GM23338 (cell line): Measurements from ENCODE around the gene TACR3. TPM values are rescaled to one million over a fixed set of nuclear protein-coding genes. Genes with fewer than 3 reads are reported as not detected.
"Not testable (repeated sequence)": the region's sequence is repeated elsewhere in the genome, so short reads cannot be mapped to it uniquely, and the experiment has no call there.

ENCODE experiments used
- ATAC-seq: fragments of 200-7000 bp; cut with Tn5 transposase; 3 replicates; pipeline ENCODE4 v1.9.1; 2020
- DNase-seq: peaks from one replicate; pipeline ENCODE4 v3.0.0-alpha.2; 2015; ENCODE audit warnings: low spot score
- H2AFZ ChIP-seq: fragments of 200-600 bp; sonication (generic); 2 replicates; pipeline ENCODE4 v1.8.0; 2016; ENCODE audit warnings: antibody characterized with exemption, mild to moderate bottlenecking, moderate library complexity
- H3F3A ChIP-seq: fragments of 200-600 bp; sonication (generic); replicated peaks from 2 replicates; pipeline ENCODE4 v1.8.0; 2017; ENCODE audit warnings: antibody characterized with exemption, mixed run types, low read depth
- H3K27ac ChIP-seq: fragments of 200-600 bp; sonication (generic); 2 replicates; pipeline ENCODE4 v1.6.1; 2016; ENCODE audit warnings: low read depth
- H3K27me3 ChIP-seq: fragments of 200-600 bp; sonication (generic); 2 replicates; pipeline ENCODE4 v1.8.0; 2016; ENCODE audit warnings: mild to moderate bottlenecking, mixed run types, moderate library complexity; ENCODE audit not compliant: insufficient read depth
- H3K36me3 ChIP-seq: fragments of 200-600 bp; sonication (generic); 2 replicates; pipeline ENCODE4 v1.8.0; 2016; ENCODE audit warnings: mild to moderate bottlenecking; ENCODE audit not compliant: insufficient read depth
- H3K4me1 ChIP-seq: fragments of 200-600 bp; sonication (generic); 2 replicates; pipeline ENCODE4 v1.8.0; 2016; ENCODE audit warnings: mild to moderate bottlenecking, moderate library complexity; ENCODE audit not compliant: insufficient read depth
- H3K4me2 ChIP-seq: fragments of 200-600 bp; sonication (generic); 2 replicates; pipeline ENCODE4 v1.7.1; 2017; ENCODE audit warnings: mixed run types
- H3K4me3 ChIP-seq: fragments of 200-600 bp; sonication (generic); 2 replicates; pipeline ENCODE4 v1.6.1; 2016; ENCODE audit warnings: mixed run types
- H3K79me2 ChIP-seq: fragments of 200-600 bp; sonication (generic); replicated peaks from 2 replicates; pipeline ENCODE4 v1.8.0; 2017; ENCODE audit warnings: mild to moderate bottlenecking; ENCODE audit not compliant: insufficient read depth
- H3K9me2 ChIP-seq: fragments of 200-600 bp; sonication (generic); 2 replicates; pipeline ENCODE4 v1.8.0; 2017; ENCODE audit not compliant: insufficient read depth
- H4K20me1 ChIP-seq: fragments of 200-600 bp; sonication (generic); replicated peaks from 2 replicates; pipeline ENCODE4 v1.8.0; 2017; ENCODE audit warnings: mild to moderate bottlenecking; ENCODE audit not compliant: insufficient read depth
- H3K27ac Mint-ChIP-seq: 2 replicates; pipeline ENCODE4 v1.8.0; 2020; ENCODE audit warnings: inconsistent platforms, mild to moderate bottlenecking, moderate library complexity, mixed read lengths
- H3K27me3 Mint-ChIP-seq: 3 replicates; pipeline ENCODE4 v1.8.0; 2022; ENCODE audit warnings: low read depth, mild to moderate bottlenecking, moderate library complexity, mixed read lengths, inconsistent platforms; ENCODE audit not compliant: insufficient read depth, poor library complexity
- H3K36me3 Mint-ChIP-seq: 3 replicates; pipeline ENCODE4 v1.8.0; 2021; ENCODE audit warnings: low read depth, mild to moderate bottlenecking, inconsistent platforms, moderate library complexity, mixed read lengths
- H3K4me1 Mint-ChIP-seq: 3 replicates; pipeline ENCODE4 v1.8.0; 2020; ENCODE audit warnings: mild to moderate bottlenecking, inconsistent platforms, mixed read lengths
- H3K4me3 Mint-ChIP-seq: 3 replicates; pipeline ENCODE4 v1.8.0; 2021; ENCODE audit warnings: moderate library complexity, mild to moderate bottlenecking, inconsistent platforms, mixed read lengths
- H3K9me3 Mint-ChIP-seq: 3 replicates; pipeline ENCODE4 v1.8.0; 2020; ENCODE audit warnings: moderate library complexity, mild to moderate bottlenecking, inconsistent platforms, mixed read lengths
- EZH2 ChIP-seq: fragments of 200-600 bp; sonication (generic); IDR thresholded peaks from one replicate; pipeline ENCODE4 v1.8.0; 2017; ENCODE audit warnings: antibody characterized with exemption, mild to moderate bottlenecking, low read depth; ENCODE audit not compliant: unreplicated experiment
- EZH2phosphoT487 ChIP-seq: fragments of 200-600 bp; sonication (generic); IDR thresholded peaks from one replicate; pipeline ENCODE4 v1.8.1; 2018; ENCODE audit warnings: antibody characterized with exemption; ENCODE audit not compliant: unreplicated experiment
- JUNB ChIP-seq: IDR thresholded peaks from one replicate; pipeline ENCODE4 v1.6.1; 2016; ENCODE audit warnings: antibody characterized with exemption; ENCODE audit not compliant: unreplicated experiment
- NANOG ChIP-seq: IDR thresholded peaks from 2 replicates; pipeline ENCODE4 v1.6.1; 2016; ENCODE audit warnings: antibody characterized with exemption, borderline replicate concordance
- POLR2AphosphoS5 ChIP-seq: IDR thresholded peaks from 2 replicates; pipeline ENCODE4 v1.6.1; 2016; ENCODE audit warnings: antibody characterized with exemption, low read depth
- STAT1 ChIP-seq: IDR thresholded peaks from one replicate; pipeline ENCODE4 v1.6.1; 2016; ENCODE audit warnings: antibody characterized with exemption; ENCODE audit not compliant: unreplicated experiment
- ZNF114 ChIP-seq: fragments of 250-450 bp; sonication (Bioruptor Pico); IDR thresholded peaks from 2 replicates; pipeline ENCODE4 v1.5.0; 2020; ENCODE audit warnings: mild to moderate bottlenecking, moderate library complexity
- ZNF331 ChIP-seq: fragments of 250-450 bp; sonication (Bioruptor Pico); IDR thresholded peaks from 2 replicates; pipeline ENCODE4 v1.5.0; 2020; ENCODE audit warnings: low read depth, mild to moderate bottlenecking, moderate library complexity
- polyA plus RNA-seq: library from polyadenylated mRNA; unstranded; fragments of >200 nt; fragmentation: Nextera tagmentation; extraction: Ambion mirVana; gene quantifications from 2 replicates; pipeline ENCODE4 v1.2.1, GENCODE V29; 2016
- total RNA-seq: library from RNA; depleted of rRNA; stranded (reverse); fragments of >200 nt; shearing (Covaris generic); gene quantifications from 2 replicates; pipeline ENCODE4 v1.2.3, GENCODE V29; 2014
- TF ChIP-seq, protein P1 (sequence below), 2 experiments: fragments of 200-600 bp in 1 of 2; sonication (generic) in 1 of 2; conservative IDR thresholded peaks; 2 replicates each; pipeline versions ENCODE4 v1.5.1 to v1.6.1; 2016 to 2017; ENCODE audit warnings: antibody characterized with exemption in 2 of 2, low read depth in 2 of 2, mild to moderate bottlenecking in 2 of 2, moderate library complexity in 1 of 2

The TACR3 gene
- total and polyA plus RNA-seq, 2 experiments from 2014 or later: 0.76 to 2.2 TPM

DNA sequence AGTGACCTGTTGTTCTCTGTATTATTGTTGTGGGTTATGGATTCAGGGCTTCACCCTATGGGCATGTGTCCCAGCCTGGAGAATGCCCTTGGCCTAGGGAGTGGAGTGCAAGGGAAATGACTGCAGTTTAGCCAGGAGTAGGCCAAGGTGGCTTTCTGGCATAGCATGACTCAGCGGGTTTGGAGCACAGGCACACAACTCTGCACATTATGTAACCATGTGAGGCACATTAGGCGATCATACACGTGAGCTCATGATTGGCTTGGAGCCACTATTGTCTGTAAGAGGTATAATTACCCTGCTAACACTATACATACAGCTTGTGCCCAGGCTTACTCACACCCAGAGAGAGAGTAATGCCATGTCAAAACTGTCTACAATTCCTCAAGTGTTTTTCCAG lies 35.1 kb upstream of the TACR3 start:
- no peaks in the 10 kb centered on the region for H3K4me1 Mint-ChIP-seq
- no peak for TF ChIP-seq NANOG
- TF ChIP-seq, protein P1, sequence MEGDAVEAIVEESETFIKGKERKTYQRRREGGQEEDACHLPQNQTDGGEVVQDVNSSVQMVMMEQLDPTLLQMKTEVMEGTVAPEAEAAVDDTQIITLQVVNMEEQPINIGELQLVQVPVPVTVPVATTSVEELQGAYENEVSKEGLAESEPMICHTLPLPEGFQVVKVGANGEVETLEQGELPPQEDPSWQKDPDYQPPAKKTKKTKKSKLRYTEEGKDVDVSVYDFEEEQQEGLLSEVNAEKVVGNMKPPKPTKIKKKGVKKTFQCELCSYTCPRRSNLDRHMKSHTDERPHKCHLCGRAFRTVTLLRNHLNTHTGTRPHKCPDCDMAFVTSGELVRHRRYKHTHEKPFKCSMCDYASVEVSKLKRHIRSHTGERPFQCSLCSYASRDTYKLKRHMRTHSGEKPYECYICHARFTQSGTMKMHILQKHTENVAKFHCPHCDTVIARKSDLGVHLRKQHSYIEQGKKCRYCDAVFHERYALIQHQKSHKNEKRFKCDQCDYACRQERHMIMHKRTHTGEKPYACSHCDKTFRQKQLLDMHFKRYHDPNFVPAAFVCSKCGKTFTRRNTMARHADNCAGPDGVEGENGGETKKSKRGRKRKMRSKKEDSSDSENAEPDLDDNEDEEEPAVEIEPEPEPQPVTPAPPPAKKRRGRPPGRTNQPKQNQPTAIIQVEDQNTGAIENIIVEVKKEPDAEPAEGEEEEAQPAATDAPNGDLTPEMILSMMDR (conservative IDR thresholded peaks at IDR 0.05; ENCODE audit: low read depth in 2 of 2): no peak
- no peak for TF ChIP-seq ZNF114 (CRISPR knock-in tag)
- TF ChIP-seq POLR2AphosphoS5: no peak
- TF ChIP-seq ZNF331 (CRISPR knock-in tag): no peak
- no peak for TF ChIP-seq JUNB
- no peak for TF ChIP-seq EZH2
- no peak for TF ChIP-seq EZH2phosphoT487
- Histone ChIP-seq H4K20me1 (no peaks in the 10 kb centered on the region), H3K4me1 (no peaks in the 10 kb centered on the region), H3K36me3 (no peaks in the 10 kb centered on the region), H3K4me2 (no peak overlapping the region), H3K9me2 (peaks cover 7% of the 10 kb centered on the region; the same call in 1 of the 2 replicates), H3F3A (no peaks in the 10 kb centered on the region), H2AFZ (peak overlapping the region; percentile 18; the same call in 1 of the 2 replicates), H3K4me3 (no peak overlapping the region), H3K27ac (no peak overlapping the region), H3K79me2 (no peaks in the 10 kb centered on the region), H3K27me3 (no peaks in the 10 kb centered on the region)
- H3K36me3 Mint-ChIP-seq: peaks cover 6% of the 10 kb centered on the region; the same call in 1 of the 3 replicates
- DNase-seq (no peak), ATAC-seq (no peak)
- H3K4me3 Mint-ChIP-seq: no peak overlapping the region
- H3K9me3 Mint-ChIP-seq: peaks cover 3% of the 10 kb centered on the region; the same call in 1 of the 3 replicates
- H3K27me3 Mint-ChIP-seq: peaks cover 2% of the 10 kb centered on the region
- no peak overlapping the region for H3K27ac Mint-ChIP-seq

GRCh38 chr4:103753868-103754653 lies 34.3 kb upstream of the TACR3 start:
- H3K4me1 ChIP-seq: no peaks in the 10 kb centered on the region
- ATAC-seq: no peak

DNA sequence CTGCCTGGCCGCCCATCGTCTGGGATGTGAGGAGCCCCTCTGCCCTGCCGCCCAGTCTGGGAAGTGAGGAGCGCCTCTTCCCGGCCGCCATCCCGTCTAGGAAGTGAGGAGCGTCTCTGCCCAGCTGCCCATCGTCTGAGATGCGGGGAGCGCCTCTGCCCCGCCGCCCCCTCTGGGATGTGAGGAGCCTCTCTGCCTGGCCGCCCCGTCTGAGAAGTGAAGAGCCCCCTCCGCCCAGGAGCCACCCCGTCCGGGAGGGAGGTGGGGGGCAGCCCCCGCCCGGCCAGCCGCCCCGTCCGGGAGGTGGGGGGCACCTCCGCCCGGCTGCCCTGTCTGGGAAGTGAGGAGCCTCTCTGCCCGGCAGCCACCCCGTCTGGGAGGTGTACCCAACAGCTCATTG lies 3.4 kb upstream of the TACR3 start:
- peaks cover 10% of the 10 kb centered on the region for H3K4me1 Mint-ChIP-seq
- H3K4me3 ChIP-seq, H3K27ac ChIP-seq, H3K36me3 ChIP-seq, H4K20me1 ChIP-seq, H3K27ac Mint-ChIP-seq, H3K4me2 ChIP-seq, ATAC-seq, DNase-seq, H3K9me2 ChIP-seq, H3K9me3 Mint-ChIP-seq, H3K4me1 ChIP-seq, H3K79me2 ChIP-seq, H3F3A ChIP-seq, H2AFZ ChIP-seq, H3K4me3 Mint-ChIP-seq, H3K36me3 Mint-ChIP-seq: not testable (repeated sequence)
- H3K27me3 Mint-ChIP-seq: peaks cover 26% of the 10 kb centered on the region
- peaks cover 34% of the 10 kb centered on the region for H3K27me3 ChIP-seq

More at GRCh38 chr4:103753868-103754653, 34.3 kb upstream of the TACR3 start:
- no peak overlapping the region for H3K4me3 Mint-ChIP-seq
- no peaks in the 10 kb centered on the region for H3F3A ChIP-seq
- no peaks in the 10 kb centered on the region for H3K79me2 ChIP-seq
- H4K20me1 ChIP-seq: no peaks in the 10 kb centered on the region
- TF ChIP-seq STAT1: no peak
- TF ChIP-seq, protein P1 (conservative IDR thresholded peaks at IDR 0.05; ENCODE audit: low read depth in 2 of 2): peak; percentile 20 to 37; a peak in 2 of 4 replicates
- H3K9me2 ChIP-seq: peaks cover 10% of the 10 kb centered on the region; the same call in 1 of the 2 replicates
- H3K36me3 Mint-ChIP-seq: peaks cover 6% of the 10 kb centered on the region; the same call in 1 of the 3 replicates
- peaks cover 3% of the 10 kb centered on the region; the same call in 2 of the 3 replicates for H3K9me3 Mint-ChIP-seq
- no peaks in the 10 kb centered on the region for H3K27me3 ChIP-seq
- peaks cover 2% of the 10 kb centered on the region for H3K27me3 Mint-ChIP-seq
- H3K4me3 ChIP-seq: no peak overlapping the region
- no peaks in the 10 kb centered on the region for H3K4me1 Mint-ChIP-seq
- no peaks in the 10 kb centered on the region for H3K36me3 ChIP-seq
- no peak overlapping the region for H3K27ac Mint-ChIP-seq
- no peak overlapping the region for H3K27ac ChIP-seq
- peak; percentile 3 for DNase-seq
- no peak overlapping the region for H2AFZ ChIP-seq
- no peak overlapping the region for H3K4me2 ChIP-seq
